Amygdala (tissue), 56 donors: ENCODE data around the gene ATP10A.
"Not testable (repeated sequence)": the region's sequence is repeated elsewhere in the genome, so short reads cannot be mapped to it uniquely, and the experiment has no call there.

Experiments used
- DNase-seq, 56 donors: peaks; one replicate each; lab custom pipeline; 2025; lab: John Stamatoyannopoulos, UW

The ATP10A gene

DNA sequence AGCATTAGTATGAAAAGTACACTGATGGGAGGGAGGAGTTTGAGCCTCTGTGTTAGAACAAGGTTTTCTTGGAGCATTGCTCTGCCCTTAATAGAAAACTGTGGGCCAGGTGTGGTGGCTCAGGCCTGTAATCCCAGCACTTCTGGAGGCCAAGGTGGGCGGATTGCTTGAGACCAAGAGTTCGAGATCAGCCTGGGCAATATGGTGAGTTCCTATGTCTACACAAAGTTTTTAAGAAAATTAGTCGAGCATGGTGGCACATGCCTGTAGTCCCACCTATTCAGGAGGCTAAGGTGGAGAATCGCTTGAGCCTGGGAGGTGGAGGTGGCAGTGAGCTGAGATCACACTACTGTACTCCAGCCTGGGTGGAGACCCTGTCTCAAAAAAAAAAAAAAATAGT lies 103.7 kb downstream of the ATP10A start:
- DNase-seq, result no peak

DNA sequence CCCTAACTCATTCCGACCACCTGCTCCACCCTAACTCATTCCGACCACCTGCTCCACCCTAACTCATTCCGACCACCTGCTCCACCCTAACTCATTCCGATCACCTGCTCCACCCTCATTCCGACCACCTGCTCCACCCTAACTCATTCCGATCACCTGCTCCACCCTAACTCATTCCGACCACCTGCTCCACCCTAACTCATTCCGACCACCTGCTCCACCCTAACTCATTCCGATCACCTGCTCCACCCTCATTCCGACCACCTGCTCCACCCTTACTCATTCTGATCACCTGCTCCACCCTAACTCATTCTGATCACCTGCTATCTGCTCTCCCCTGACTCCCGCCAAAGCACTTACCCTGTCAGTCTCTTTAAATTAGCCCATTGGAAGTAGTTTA lies 104.5 kb downstream of the ATP10A start:
- not testable (repeated sequence) for DNase-seq

DNA sequence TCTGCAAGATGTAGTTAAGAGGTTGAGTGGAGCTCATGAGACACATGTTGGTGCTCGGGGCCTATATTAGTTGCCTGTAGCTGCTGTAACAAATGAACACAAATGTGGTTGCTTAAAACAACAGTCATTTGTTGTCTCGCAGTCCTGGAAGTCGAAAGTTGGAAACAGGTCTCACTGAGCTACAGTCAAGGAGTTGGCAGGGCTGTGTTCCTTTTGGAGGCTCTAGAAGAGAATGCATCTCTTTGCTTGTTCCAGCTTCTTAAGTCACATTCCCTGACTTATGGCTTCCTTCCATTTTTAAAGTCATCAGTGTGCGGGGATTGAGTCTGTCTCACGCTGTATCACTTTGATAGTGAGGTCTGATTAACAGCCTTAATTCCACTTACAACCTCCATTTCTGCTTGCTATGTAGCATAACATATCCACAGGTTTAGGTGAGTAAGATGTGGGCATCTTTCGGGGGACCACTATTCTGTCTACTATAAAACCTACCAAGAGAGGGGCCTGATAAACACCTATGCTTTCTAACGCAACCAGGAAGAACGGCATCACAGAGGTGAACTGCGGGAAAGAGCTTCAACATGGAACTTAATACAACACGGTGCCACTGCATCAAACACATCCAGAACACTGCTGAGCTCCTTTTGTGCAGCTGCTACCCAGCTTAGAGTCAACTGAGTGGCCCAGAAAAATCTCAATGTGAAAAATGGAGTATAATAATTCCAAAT lies 119.4 kb downstream of the ATP10A start:
- DNase-seq, result no peak

DNA sequence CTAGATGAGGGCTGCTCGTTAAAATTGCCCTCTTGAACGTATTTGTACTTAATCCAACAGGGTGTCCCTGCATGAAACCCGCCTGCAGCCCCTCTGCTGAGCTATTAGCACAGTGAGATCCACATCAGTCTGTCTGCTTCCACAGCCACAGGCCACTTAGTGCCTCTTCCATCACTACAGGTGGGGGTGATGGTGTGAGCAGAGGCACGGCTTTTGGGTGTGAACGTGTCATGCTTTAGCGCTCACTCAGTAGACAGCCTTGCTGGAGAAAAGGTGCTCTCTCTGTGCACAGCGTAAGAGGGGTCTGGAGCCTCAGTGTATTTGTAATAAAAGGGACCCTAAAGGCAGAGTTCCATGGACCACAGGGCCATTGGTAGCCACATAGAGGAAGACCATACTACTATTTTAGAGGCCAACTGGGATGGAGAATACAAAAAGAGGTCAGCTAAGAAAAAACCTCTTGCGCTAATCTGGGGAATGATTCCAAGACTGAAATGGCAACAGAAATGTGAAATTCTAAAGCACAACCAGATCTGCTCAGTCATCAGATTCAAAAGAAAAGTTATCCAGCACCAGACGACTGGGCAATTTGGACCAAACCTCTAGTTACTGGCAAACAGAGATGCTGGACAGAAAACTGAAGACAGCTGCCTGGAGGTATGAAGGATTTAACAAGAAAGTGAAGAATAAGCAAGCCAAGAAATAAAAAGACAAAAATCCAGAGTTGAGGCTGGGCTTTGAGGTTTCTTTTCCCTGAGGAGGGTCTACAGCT lies 120.2 kb downstream of the ATP10A start:
- DNase-seq, result no peak

DNA sequence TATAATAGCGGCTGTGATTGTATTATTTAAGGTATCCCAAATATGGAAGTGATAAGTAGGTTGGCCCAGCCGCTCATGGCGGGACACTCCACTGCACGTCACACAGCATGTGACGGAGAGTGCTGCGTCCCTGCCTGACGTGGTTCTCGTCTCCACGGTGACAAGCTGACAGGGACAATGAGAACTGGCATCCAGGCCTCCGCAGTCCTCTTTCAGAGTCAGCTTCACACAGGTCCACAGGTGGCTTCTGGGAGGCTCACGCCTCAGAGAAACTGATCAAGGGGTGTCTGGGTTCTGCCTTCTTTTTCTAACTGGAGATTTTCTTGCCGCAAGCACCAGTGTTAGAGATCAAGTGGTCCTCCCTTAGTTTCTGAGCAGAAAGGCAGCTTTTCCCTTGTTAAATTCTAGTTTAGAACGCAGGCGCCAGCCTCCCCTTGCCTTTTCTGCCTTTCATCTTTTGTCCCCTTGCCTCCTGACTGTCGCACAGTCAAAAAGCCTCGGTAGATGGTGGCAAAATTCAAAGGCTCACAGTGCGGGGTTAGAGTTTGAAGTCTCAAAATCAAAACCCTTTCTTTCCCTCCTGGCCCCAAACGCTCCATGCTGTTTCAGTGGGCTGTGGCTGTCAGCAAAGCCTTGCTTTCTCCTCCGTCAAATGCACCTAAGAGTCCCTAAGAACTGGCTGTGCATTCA lies 120.9 kb downstream of the ATP10A start:
- peak in 6 of 56 donors; percentile 13 to 30 (median 27) for DNase-seq

DNA sequence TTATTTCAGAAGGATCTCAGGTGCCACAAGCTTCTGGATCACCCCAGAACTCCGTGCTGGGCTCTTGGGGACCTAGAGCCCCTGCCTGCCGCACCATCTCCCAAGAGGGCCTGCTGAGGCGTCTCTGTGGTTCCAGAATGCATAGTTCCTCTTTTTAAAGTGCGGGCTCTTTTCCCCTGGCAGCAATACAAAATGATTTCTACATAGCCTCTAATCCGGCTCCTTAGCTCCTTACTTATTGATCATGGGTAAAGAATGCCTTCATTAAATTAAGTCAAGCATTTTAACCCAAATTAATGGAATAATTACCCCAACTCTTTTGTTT lies 121.9 kb downstream of the ATP10A start:
- DNase-seq, result no peak

DNA sequence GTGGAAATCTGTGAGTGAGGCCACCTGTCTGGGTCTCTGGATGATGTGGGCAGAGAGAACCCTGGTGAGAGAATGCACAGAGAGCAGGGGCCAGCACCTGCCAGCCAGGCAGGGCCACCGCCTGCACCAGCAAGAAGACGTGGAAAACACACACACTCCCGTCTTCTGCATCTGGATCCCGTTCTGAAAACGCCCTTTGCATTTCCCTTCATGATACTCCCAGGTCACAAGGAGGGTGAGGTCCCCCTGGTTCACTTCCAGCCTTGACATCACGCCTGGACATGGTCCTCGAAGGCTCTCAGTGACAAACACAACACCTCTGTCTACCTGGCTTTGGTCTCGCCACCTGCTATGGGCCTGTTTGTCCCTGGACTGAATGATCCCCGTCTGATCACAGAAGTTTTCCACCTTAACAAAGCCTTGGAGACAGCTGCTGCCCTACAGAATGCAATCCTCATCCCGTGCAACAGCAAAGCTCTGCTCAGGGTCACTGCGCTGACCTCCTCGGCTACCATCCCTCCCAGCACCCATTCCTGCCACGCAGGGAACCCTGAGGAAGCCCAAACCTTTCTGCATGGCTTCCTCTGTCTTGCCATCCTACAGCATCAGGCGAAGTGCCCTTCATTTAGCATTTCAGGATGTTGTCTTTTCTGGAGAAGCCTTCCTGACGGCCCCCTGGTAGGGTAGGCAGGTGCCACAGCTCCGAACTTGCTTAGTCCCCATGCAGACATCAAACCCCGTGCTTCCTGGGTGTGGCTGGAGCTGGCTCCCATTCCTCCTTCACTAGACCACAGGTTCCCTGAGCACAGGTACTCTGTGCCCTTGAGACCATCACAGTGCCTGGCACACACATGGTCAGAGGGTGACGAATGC lies 122.5 kb downstream of the ATP10A start:
- no peak for DNase-seq

DNA sequence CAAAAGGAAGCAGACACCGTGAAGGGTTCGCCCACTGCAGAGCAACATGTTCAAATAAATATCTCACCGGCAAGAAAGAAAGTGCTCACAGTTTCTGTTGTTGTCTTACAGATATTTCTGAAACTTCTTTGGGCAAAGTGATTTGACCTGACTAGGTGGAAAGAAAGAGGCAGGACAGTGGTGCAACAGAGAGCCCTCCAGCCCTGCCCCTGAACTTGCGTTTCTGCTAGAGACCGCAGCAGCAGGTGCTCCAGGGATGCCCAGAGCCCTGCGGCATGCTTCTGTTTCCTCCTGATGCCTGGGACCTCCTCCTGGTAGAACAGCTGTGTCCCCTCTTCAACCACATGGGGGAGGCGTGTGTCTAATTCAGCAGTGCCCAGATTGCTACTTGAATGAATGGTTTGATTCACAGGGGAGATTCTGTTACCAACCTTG lies 123.4 kb downstream of the ATP10A start:
- peak in 1 of 56 donors; percentile 16 for DNase-seq

DNA sequence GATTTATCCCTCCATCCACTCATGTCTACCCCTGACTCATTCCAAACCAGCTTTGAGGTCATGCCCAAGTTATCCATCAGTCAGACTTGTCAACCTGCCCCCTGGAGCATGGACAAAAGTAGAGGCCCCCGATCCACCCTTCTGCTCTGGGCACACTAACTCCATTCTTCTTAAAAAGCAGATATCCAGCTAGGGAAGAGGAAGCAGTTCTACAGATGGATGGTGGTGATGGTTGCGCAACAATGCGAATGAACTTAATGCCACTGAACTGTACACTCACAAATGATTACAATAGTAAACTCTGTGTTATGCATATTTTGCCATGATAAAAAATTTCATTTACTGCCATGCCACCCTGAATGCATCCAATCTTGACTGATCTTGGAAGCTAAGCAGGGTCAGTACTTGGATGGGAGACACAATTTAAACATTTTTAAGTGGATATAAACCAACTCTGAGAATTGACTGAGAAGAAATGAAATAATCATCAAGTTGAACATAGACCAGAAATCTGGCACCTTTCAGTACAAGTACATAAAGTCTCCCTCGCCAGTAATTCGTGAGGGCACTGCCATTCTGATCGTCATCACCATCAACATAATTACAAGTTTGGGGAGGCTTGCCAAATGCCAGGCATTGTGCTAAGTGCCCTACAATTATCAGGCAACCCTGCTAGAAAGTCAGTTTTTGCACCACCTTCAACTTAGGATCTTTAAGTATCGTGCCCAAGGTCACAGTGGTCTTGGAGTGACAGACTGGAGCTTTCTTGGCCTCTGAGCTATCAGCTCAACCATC lies 124.8 kb downstream of the ATP10A start:
- no peak for DNase-seq

DNA sequence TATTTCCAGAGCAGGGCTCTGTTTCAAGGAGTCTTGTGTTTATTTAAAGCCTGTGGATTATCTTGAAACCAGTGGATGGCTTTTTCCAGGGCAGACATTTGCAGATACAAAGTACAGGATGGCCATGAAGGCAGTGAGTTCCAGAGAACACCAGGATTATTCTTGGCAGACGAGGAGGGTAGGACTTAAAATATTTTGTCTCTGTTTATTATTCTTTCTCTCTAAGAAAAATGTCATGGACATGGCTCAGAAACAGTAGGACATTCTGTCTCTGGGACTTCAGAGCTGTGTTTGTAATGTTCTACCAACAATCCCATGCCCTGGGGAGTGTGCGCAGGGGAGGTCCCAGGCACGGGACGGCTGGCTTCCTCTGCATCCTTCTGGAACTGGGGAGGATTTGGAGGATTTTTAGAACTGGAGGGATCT lies 125.9 kb downstream of the ATP10A start:
- no peak for DNase-seq

DNA sequence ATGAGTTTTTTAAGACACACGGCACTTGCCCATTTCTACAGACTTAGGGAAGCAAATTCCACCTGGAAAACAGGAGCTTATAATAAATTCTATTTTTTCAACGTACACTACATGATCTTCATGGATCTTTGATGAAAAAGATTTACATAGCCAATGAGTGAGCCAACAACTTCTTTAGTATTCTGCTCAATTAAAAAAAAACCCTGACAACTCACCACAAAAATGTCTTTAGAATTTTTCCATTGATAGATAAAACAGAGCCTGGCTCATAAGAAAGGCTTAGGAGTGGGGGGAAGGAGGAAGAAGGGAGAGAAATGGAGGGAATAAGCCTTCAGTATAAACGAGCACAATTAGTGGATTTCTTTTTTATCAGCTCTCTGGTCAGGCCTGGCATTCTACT lies 126.7 kb downstream of the ATP10A start:
- no peak for DNase-seq

DNA sequence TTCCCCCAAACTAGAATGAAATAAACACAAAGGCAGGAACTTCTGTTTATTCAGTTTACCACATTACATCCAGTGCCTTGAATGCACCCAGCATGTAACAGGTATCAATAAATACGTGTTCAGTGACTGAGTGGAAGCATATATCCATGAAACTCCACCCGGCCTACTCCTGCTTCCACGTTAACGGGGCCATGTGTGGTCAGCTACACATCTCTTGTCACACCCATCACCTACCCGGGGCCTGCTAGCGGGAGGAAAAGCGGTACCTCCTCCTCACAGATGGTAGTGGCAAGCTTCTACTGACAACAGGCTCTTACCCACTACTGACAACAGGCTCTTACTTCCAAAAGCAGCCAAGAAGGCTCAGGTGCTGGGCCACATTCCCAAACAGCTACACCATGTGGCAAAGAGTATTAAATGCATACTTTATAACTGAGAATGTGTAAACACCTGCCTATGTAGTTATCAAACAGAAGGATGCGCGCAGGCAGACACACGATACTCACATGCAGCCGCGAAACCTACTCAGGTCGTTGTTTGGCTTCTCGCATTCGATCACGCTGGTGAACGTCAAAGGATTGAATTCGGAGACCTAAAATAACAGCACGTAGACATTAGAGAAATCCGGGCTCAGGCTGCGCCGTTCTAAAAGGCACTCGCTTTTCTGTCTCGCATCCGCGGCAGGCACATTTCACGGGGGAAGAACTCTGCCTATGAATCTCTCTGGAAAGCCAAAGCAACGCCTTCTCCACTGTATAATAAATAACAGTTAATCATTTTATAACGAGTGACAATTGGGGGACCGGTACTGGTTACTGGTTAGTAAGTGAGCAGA lies 127.4 kb downstream of the ATP10A start:
- no peak for DNase-seq

DNA sequence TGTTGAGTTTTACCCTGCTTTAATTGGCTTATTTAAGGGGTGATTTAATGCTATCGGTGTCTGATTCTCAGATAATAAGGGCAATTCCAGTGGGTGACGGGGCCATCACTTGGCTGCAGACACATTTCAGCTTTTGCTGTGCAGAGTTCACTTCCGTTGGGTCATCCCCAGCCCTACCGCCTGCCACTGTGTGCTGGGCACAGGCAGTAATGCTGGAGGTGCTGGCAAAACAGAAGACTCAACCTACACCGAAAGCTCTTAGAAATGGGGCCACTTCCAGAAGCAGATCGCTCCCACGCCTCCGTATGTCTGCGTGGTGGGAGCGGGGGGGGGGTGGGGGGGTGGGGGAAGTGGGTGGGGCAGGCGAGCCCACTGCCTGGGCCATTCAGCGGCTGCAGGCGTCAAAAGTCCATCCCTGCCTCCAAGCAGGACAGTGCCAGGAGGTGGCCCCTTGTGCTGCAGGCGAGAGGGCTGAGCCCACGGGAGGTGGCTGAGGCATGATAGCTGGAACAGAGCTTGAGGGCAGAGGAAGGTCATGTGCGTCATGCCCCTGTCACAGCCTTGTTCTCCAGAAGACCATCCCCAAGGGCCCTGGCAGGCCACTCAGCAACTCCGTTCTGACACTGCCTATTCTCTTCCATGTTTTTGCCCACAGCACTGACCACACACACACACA lies 128.3 kb downstream of the ATP10A start:
- DNase-seq, result no peak

DNA sequence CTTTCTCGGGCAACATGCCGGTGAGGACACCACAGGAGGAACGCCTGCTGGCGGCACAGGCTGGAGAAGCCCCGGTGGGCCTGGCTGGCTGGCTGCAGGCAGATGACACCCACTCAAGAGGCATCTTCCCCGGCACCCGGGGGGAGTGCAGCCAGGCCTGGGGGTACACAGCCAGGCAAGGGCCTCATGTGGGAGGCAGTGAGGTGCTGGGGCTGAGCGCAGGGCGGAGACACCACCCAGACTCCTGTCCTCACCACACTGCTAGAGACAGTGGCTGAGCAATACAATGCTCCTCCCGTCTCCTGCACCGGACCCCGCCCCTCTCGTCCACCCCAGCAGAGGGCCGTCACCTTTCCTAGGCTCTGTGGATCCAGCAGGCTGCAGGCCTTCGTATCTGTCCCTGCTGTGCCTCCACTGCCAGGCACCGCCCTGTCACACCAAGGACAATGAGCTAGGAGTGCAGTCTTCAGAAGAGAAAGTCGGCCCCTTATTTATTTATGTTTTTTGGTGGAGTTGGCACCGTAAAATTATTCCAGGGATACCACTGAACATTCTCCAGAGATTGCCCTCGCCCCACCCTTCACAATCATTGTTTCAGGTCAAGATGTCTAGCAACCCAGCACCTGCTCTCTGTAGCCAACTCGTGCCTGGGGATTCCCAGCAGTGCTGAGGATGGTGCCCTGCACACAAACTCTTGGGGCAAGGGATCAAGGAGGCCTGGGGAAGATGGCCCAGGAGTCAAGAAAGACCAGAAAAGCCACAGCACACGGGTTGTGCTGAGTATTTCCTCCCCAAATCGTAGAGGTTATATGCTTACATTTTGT lies 129.1 kb downstream of the ATP10A start:
- no peak for DNase-seq

DNA sequence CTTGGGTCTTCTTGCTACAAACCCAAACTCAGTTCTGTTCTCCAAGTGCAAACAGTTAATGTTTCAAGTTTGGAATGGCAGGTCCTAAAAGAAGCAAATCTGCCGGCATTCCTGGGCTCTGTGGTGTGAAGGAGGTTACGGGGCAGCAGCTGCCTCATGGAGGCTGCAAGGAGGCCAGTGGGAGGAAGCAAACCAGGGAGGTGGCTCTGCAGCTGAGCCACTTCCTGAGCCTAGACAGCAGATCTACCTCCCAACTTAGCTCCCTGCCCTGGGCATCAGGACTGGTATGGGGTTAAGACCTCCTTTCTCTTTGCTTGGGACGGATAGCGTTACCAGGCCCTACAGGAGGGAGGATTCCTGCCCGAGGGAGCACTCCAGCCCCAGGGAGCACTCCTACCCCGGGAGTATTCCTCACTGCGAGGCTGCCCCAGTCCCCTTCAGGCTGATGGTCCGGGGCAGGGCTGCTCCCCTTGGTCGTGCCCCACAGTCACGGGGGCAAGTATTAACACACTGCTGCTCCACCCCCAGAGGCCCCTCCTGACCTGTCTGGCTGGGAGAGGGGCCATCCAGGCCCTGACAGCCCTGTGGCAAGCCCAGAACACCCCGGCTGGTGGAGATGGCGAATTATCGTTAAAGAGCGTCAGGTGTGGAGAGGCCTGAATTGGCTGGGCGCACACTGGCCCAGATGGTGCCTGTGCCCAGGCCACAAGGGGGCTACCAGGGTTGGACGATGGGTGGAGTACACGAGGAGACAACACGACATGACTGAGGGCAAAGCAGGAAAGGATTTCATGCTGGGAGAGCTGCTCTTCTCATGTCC lies 129.9 kb downstream of the ATP10A start:
- DNase-seq, result no peak

DNA sequence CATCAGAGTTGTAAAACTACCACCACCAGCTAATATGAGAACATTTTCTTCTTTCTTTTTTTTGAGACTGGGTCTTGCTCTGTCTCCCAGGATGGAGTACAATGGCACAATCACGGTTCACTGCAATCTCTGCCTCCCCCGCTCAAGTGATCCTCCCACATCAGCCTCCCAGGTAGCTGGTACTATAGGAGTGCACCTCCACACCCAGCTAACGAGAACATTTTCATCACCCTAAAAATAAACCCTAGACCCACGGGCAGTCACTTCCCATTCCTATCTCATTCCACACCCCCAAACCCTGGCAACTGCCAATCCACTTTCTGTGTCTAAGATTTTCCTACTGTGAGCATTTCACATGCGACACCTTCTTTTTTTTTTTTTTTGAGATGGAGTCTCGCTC lies 130.9 kb downstream of the ATP10A start:
- DNase-seq, result no peak

DNA sequence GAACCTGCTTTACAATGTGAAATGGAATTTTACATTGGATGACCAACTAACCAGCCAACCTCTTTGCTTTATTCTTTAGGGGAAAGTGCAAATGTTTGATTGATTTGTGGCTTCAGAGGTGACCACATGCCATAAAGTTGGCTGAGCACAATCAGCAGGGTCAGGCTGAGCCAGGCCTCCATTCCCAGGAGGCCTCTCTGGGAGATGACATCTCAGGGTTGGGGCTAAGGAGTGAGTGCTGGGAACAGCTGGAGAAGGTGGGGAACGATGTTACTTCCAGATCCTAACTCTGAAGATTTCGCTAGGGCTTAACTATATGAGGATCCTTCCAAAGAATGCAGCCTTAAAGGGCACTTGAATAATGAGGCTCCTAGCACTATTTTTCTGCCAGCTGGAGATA lies 131.7 kb downstream of the ATP10A start:
- DNase-seq, result no peak
